Omental fat pad (tissue), 4 donors: Measurements from ENCODE around the gene DLG2. TPM values are rescaled to one million over a fixed set of nuclear protein-coding genes. Genes with fewer than 3 reads are reported as not detected.

Source experiments
- ATAC-seq: fragments of 150-250 bp; one replicate; pipeline ENCODE4 v1.9.1; 2016; ENCODE audit warnings: mild to moderate bottlenecking, moderate library complexity; ENCODE audit not compliant: low FRiP score
- DNase-seq: peaks from one replicate; pipeline ENCODE4 v3.0.0-alpha.2; 2019; ENCODE audit warnings: low spot score
- total RNA-seq, 4 donors: library from RNA; depleted of rRNA; stranded (reverse); fragments of >200 nt; gene quantifications; one replicate each; pipeline ENCODE4 v1.1.0, GENCODE V29; 2016
- TF ChIP-seq, protein P1 (sequence below), 3 donors: fragments of 450-650 bp; IDR thresholded peaks; one replicate each; pipeline ENCODE4 v1.5.1; 2016 to 2017; ENCODE audit warnings: antibody characterized with exemption in 3 of 3, mild to moderate bottlenecking in 3 of 3, moderate library complexity in 2 of 3

DLG2 gene
- total RNA-seq, 4 donors from 2014 or later: 4.8 to 13.2 (median 8.1) TPM

DNA sequence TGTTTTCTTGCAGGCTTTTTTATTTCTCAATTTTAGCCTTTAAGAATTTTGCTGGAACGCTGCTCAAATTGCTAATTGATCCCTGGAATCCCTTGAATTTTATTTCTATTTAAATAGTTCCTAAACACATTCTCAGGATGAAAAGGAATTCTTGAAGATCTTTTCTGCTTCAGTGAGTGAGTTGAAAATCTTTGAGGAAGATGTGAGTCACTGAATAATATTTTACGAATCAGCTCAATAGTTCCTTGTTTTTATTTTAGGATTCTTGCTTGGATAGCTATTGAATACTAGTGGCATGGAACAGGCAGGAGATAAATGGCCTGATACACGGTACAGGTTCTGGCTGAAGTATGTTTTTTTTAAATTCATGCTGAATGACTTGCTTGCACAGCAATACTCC lies 2146.3 kb downstream of the DLG2 start:
- DNase-seq (no peak), ATAC-seq (no peak)
- TF ChIP-seq, protein P1, sequence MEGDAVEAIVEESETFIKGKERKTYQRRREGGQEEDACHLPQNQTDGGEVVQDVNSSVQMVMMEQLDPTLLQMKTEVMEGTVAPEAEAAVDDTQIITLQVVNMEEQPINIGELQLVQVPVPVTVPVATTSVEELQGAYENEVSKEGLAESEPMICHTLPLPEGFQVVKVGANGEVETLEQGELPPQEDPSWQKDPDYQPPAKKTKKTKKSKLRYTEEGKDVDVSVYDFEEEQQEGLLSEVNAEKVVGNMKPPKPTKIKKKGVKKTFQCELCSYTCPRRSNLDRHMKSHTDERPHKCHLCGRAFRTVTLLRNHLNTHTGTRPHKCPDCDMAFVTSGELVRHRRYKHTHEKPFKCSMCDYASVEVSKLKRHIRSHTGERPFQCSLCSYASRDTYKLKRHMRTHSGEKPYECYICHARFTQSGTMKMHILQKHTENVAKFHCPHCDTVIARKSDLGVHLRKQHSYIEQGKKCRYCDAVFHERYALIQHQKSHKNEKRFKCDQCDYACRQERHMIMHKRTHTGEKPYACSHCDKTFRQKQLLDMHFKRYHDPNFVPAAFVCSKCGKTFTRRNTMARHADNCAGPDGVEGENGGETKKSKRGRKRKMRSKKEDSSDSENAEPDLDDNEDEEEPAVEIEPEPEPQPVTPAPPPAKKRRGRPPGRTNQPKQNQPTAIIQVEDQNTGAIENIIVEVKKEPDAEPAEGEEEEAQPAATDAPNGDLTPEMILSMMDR (IDR thresholded peaks at IDR 0.05): no peak

DNA sequence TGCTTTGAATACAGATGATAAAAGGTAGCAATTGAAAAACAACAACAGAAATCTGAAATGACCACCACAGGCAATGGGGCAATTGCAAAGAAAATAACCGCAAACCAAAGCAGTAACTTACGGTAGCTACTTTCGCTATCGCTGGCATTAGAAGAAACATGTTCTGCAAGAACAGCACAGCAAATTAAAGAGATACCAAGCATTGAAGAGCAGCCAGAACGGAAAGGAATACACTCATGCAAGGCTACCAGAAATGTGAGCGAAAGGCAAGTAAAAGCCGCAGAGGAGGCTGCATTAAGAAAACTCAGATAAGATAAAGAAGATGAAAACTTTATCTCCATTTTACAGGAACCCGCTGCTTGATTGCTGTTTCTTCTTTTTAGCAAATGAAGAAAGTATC lies 2146.9 kb downstream of the DLG2 start:
- TF ChIP-seq, protein P1 (IDR thresholded peaks at IDR 0.05): no peak
- DNase-seq: no peak
- no peak for ATAC-seq

GRCh38 chr11:83477772-83478171 lies 2149.4 kb downstream of the DLG2 start:
- TF ChIP-seq, protein P1 (IDR thresholded peaks at IDR 0.05): no peak
- ATAC-seq (no peak), DNase-seq (no peak)

DNA sequence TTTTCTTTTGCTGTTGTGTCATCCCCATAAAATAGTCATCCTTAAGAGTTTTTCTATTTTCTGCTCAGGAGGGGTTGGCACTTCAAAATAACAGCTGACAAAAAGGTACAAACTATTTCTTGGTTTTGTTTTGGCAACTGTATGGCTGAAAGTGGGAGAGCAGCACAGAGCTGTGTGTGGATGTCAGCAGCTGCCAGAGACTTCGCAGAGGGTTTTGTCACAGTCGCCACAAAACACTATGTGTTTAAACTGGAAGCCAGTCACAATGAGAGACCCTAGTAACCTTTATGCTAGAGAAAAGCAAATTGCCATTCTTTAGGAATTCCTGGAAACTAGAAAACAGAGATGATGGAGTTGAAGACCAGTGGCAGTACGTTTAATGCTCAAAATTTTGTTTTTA lies 2151.4 kb downstream of the DLG2 start:
- no peak for ATAC-seq
- DNase-seq: no peak
- TF ChIP-seq, protein P1 (IDR thresholded peaks at IDR 0.05): no peak

- TF ChIP-seq, protein P1 (IDR thresholded peaks at IDR 0.05): no peak
- ATAC-seq: no peak
- no peak for DNase-seq
Measured at GRCh38 chr11:83473743-83474142, 2153.4 kb downstream of the DLG2 start.

DNA sequence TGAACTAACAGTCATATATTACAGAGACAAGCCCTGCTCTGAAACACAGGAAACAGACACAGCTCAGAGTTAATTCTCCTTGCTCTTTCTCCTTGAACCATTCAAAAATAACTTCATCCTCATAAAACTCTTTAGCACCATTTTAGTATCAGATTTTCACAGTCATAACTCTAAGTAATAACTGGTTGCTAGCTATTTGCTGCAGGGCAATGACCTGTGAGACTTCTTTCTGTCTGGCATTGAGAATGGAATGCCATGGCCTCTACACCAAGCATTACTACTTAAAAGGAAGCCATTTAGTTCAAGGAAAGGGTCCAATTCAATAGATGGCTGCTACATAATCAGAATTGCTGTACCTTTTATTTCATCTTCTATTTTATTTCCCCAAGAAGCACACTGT lies 2154.3 kb downstream of the DLG2 start:
- DNase-seq: no peak
- ATAC-seq: no peak
- TF ChIP-seq, protein P1 (IDR thresholded peaks at IDR 0.05): no peak

DNA sequence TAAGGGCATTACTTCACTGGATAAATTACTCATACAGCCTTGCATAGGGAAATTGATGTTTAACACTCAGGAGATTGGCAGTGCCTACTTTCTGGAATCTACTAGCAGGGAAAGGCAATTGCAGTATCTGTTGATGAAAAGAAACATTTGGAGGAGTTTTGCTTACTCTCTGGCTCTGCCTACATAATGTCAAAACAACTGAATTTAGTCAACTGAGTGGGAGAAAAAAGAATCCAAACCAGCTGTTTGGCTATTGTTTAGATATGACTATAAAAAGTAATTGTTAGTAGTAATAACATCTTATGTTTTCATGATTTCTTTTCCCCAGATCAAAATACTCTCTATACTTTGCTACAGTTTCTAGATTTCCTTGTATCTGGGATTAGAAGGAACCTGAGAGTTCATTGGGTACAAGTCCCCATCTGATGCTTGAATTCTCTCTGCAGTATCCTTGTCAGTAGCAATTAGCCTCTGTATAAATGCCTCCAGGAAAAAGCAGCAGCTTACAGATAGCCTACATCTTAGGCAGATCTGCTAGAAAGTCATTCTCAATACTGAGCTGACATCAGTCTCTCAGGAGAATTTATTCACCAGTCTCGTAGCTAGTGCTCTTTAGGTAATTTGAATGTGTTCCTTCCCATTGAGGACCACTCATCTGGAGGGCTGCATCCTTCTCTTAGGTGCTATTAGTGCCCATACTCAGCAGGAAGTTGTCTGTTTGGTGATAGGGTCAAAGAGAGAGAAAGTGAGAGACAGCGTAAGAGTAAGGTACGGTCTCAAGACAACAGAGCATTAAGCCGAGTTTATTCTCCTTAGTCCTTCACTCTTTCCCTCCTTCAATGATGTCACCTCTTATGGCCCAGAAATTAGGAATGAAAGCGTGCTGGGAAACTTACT lies 2155.1 kb downstream of the DLG2 start:
- TF ChIP-seq, protein P1 (IDR thresholded peaks at IDR 0.05): no peak
- ATAC-seq: no peak

More for the DNA sequence above, 2155.1 kb downstream of the DLG2 start:
- no peak for DNase-seq
